Occipital lobe (tissue), 2 donors: Measurements from ENCODE around the gene COX5B. TPM values are rescaled to one million over a fixed set of nuclear protein-coding genes. Genes with fewer than 3 reads are reported as not detected.
"Not testable (repeated sequence)": the region's sequence is repeated elsewhere in the genome, so short reads cannot be mapped to it uniquely, and the experiment has no call there.

Experiments used
- DNase-seq: peaks from one replicate; lab custom pipeline; 2025; lab: John Stamatoyannopoulos, UW
- total RNA-seq: library from RNA; depleted of rRNA; stranded (reverse); fragments of >200 nt; gene quantifications from one replicate; pipeline ENCODE4 v1.2.3, GENCODE V29; 2014

The COX5B gene, protein sequence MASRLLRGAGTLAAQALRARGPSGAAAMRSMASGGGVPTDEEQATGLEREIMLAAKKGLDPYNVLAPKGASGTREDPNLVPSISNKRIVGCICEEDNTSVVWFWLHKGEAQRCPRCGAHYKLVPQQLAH
- 175 TPM for total RNA-seq

DNA sequence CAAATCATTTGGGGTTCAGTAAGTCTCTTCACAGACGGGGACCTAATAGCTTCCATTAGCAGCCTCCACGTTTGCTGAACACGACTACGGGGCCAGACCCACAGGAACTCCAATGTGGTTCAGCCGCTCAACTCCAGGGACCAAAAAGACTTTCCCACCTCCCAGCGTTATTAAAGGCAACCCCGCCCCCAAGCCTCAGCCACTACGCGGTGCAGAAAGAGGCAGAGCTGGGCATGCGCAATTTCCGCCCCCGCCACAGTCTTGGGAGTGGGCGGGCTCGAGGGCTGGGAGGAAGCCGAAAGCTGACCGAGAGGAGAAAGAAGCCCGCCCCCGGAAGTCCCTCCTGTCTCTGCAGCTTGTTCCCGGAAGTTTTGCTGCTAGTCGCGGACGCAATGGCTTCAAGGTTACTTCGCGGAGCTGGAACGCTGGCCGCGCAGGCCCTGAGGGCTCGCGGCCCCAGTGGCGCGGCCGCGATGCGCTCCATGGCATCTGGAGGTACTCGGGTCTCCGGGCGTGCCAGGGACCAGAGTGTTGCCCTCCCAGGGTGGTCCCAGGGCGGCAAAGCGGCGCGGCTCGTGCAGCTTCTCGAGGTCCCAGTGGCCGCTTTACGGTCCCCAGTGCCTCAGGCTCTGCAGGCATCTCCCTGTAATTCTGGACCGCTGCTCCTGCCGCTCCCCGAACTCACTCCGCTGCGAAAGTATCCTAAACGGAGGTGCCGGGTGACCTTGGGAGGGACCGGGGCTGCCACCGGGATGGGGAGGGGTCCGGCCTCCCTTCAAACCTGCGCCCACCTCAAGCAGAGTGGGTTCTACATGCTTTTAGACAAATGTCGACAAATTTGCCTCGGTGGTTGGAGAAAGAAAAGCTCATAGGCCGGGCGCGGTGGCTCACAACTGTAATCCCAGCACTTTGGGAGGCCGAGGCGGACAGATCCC, at the start of gene COX5B:
Gene COX5B (plus strand): TSS at position 368 of the 935 bp plus-strand sequence. CDS start 25 bp downstream, at position 393.
- peak; percentile 98 for DNase-seq

DNA sequence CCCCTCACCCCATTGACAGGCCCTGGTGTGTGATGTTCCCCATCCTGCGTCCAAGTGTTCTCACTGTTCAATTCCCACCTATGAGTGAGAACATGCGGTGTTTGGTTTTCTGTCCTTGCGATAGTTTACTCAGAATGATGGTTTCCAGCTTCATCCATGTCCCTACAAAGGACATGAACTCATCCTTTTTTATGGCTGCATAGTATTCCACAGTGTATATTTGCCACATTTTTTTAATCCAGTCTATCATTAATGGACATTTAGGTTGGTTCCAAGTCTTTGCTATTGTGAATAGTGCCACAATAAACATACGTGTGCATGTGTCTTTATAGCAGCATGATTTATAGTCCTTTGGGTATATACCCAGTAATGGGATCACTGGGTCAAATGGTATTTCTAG, 49.7 kb upstream of the COX5B start:
- not testable (repeated sequence) for DNase-seq

- not testable (repeated sequence) for DNase-seq
These were observed 44.3 kb upstream of the COX5B start for GRCh38 chr2:97601537-97601936.

- not testable (repeated sequence) for DNase-seq
These were observed 40.8 kb upstream of the COX5B start for GRCh38 chr2:97605109-97605508.

- not testable (repeated sequence) for DNase-seq
These were observed 40.1 kb upstream of the COX5B start for GRCh38 chr2:97605524-97606339.

- not testable (repeated sequence) for DNase-seq
These were observed 37.1 kb upstream of the COX5B start for GRCh38 chr2:97608745-97609144.

- DNase-seq: not testable (repeated sequence)
These were observed 34.0 kb upstream of the COX5B start for GRCh38 chr2:97611895-97612294.

- not testable (repeated sequence) for DNase-seq
These were observed 30.1 kb upstream of the COX5B start for GRCh38 chr2:97615746-97616145.

DNA sequence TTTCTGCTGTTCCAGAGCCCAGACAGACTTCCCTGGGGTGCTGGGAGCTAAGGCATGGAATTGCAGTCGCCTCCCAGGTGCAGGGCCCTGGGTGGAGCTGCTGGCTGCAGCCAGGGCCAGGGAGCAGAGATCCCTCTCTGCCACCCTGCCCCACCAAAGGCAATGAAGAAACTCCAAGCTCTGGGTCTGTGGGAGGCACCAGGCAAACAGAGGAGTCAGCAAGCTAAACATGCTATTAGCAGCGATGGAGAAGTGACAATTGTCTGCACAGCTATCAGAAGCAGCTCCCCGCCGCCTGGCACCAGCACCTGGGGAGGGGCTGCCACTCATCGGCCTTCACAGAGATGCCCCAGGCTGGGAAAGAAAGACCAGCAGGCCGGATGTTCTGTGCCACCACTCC, 28.0 kb upstream of the COX5B start:
- DNase-seq: no peak

DNA sequence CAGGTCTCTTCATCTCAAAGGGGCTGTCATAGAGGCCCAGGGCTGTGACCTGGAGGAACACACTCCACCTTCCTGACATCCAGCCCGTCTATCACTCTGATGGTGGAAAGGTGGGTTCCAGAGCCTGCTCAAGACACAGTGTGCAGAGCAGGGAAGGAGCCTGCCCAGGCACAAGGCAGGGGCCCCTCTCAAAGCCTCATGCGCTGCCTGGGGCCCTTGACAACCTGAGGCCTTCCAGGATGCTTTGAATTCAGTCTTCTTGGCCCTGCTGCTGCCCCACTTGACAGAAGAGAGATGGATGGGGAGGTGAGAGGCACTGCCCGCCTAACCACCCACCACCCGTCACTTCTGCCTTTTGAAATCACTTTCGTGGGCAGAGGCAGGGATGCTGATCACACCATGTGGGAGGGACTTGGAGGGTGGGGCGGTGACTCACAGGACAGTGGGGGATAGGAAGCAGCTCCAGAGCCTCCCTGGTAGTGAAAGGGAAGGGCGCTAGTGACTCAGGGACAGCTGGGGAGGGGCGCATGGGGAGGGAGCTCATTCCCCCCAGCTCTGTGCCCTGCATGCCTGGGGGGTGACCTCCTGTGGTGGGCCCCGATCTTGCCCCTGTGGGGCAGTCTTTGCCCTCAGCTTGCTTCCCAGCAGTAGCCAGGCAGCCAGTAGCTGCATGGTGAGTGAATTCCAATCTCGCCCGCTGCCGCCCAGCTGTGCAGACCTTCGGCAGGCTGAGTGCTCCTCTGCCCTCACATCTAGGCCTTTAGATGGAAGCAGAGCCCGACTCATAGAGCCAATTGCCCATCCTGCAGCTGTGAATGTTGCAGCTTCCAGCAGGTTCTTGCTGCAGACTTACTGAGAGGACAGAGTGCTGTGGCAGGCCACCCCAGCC, 26.7 kb upstream of the COX5B start:
- not testable (repeated sequence) for DNase-seq

- DNase-seq: not testable (repeated sequence)
These were observed 25.4 kb upstream of the COX5B start for GRCh38 chr2:97620492-97620891.

- DNase-seq: not testable (repeated sequence)
These were observed 22.9 kb upstream of the COX5B start for GRCh38 chr2:97622976-97623375.

DNA sequence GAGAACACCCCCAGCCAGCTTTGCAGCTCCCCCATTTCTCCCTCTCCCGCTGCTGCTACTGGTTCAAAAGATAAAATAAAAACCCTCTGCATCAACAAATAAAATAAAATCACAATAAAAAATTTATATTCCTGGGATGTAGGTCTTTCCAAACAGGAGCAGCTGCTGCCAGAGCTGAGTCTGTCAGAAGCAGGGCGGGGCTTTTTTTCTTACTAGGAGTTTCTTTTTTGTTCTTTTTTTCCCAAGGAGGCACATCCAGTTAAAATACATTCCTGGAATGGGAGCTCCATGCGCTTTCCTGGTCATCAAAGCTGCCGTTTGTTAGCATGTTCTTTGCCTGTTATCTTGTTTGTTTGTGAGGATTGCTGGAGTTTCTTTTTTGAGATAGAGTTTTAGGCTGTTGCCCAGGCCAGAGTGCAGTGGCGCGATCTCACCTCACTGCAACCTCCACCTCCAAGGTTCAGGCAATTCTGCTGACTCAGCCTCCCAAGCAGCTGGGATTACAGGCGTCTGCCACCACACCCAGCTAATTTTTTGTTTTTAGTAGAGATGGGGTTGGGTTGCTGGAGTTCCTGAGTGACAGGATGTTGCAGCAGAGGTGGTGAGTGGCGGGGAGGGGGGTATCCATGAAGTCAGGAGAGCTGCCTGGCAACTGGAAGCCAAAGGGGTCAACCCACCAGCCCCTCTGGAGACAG, 20.4 kb upstream of the COX5B start:
- not testable (repeated sequence) for DNase-seq

DNA sequence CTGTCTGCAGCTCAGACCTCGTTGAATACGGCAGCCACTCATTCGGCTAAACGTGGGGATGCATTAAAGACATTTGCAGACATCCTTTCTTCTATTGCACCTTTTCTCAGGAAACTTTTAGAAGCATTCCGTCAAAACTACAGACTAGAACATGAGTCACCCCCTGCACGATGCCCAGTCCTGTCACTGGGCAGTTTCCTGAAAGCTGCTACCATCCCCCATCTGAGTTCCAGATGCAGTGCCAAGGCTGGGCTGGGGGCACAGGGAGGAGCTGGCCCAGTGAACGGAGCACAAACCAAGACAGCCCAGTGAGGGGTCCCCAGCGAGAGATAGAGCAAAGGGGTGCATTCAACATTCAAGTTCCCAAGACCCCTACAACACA, 19.8 kb upstream of the COX5B start:
- DNase-seq: not testable (repeated sequence)

GRCh38 chr2:97644023-97644717, 1.7 kb upstream of the COX5B start:
- no peak for DNase-seq

DNA sequence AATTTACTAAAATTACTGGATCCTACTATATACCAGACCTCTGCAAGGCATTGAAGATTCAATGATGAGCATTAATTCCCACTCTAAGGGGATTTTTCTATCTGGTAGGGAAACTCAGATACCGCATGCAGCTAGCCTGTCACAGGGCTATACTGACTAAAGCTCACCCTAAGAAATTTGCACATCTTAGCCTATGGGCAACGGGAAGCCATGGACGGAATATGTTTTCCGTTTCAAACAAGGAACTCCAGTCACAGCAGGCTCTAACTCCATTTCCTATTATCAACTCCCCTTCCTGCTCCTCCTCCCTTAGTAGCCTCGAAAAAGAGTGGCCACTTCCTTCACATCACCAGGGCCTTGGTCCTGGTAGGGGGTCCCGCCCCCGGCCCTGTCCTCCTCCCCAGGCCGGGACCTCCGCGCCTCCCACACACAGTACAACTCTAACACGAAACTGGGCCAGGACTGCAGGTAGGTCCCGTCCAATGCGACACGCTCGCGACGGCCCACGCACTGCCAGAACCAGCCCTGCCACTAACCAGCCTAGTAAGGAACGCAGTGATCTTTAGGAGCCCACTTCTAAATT, 659 bp upstream of the COX5B start:
- DNase-seq: no peak

GRCh38 chr2:97646977-97647376, 1.1 kb downstream of the COX5B start:
- no peak for DNase-seq

DNA sequence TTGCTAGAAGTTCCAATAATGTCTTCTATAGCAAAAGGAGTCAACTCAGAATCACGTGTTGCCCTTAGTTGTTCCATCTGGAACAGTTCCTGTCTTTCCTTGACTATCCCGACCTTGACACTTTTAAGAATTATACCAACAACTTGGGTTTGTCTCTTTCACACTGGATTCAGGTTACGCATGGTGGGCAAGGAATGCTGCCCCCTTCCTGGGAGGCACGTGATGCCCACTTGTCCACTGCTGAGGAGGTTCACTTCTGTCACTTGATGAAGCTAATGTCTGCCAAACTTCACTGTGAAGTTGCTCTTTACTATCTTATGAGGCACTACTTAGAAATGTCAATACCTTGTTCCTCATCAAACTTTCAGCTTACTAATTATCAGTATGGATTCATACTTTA, 5.3 kb downstream of the COX5B start:
- no peak for DNase-seq

- no peak for DNase-seq
These were observed 7.6 kb downstream of the COX5B start for GRCh38 chr2:97653473-97653872.
